ENCODE measurements around the gene CENATAC.
A peak's percentile ranks its signal among the peaks of the same experiment; 100 is the strongest.

CENATAC gene

GRCh38 chr11:119047205-119047604 is 49.3 kb downstream of the CENATAC start:
- Histone ChIP-seq H3K4me3 (no peak overlapping the region), H3K27ac (no peak overlapping the region)
- TF ChIP-seq, protein P1, sequence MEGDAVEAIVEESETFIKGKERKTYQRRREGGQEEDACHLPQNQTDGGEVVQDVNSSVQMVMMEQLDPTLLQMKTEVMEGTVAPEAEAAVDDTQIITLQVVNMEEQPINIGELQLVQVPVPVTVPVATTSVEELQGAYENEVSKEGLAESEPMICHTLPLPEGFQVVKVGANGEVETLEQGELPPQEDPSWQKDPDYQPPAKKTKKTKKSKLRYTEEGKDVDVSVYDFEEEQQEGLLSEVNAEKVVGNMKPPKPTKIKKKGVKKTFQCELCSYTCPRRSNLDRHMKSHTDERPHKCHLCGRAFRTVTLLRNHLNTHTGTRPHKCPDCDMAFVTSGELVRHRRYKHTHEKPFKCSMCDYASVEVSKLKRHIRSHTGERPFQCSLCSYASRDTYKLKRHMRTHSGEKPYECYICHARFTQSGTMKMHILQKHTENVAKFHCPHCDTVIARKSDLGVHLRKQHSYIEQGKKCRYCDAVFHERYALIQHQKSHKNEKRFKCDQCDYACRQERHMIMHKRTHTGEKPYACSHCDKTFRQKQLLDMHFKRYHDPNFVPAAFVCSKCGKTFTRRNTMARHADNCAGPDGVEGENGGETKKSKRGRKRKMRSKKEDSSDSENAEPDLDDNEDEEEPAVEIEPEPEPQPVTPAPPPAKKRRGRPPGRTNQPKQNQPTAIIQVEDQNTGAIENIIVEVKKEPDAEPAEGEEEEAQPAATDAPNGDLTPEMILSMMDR (IDR thresholded peaks at IDR 0.05) = no peak
- DNase-seq (ENCODE audit: low spot score) = no peak

DNA sequence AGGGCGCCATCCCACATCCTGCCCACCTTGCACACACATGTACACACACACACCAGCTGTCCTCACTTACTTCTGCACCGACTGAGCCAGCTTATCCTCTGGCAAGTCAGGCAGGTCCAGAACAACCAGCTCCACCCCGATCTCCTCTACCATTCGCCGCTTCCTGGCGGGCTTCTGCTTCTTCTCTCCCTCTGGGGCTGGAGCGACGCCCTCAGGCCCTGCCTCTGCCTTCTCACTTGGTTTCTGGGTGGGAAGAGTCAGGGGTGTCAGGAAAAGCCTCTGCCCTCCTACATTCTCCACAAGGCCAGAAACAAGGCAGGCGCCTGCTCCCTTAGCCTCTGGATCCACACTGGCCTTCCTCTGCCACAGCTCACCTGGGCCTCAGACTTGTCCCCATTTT is 50.7 kb downstream of the CENATAC start:
- no peak for DNase-seq (ENCODE audit: low spot score)
- TF ChIP-seq, protein P1 (IDR thresholded peaks at IDR 0.05) = no peak
- H3K27ac ChIP-seq = no peak overlapping the region
- no peak overlapping the region for H3K4me3 ChIP-seq

GRCh38 chr11:119049081-119049480 is 51.1 kb downstream of the CENATAC start:
- H3K4me3 ChIP-seq = no peak overlapping the region
- H3K27ac ChIP-seq = no peak overlapping the region
- DNase-seq (ENCODE audit: low spot score) = no peak
- TF ChIP-seq, protein P1 (IDR thresholded peaks at IDR 0.05) = no peak

GRCh38 chr11:119051440-119052162 is 53.7 kb downstream of the CENATAC start:
- no peak overlapping the region for H3K4me3 ChIP-seq
- TF ChIP-seq, protein P1 (IDR thresholded peaks at IDR 0.05) = no peak
- no peak for DNase-seq (ENCODE audit: low spot score)
- no peak overlapping the region for H3K27ac ChIP-seq

GRCh38 chr11:119052163-119052814 is 54.4 kb downstream of the CENATAC start:
- no peak overlapping the region for H3K27ac ChIP-seq
- no peak overlapping the region for H3K4me3 ChIP-seq
- DNase-seq (ENCODE audit: low spot score) = no peak
- TF ChIP-seq, protein P1 (IDR thresholded peaks at IDR 0.05) = no peak

DNA sequence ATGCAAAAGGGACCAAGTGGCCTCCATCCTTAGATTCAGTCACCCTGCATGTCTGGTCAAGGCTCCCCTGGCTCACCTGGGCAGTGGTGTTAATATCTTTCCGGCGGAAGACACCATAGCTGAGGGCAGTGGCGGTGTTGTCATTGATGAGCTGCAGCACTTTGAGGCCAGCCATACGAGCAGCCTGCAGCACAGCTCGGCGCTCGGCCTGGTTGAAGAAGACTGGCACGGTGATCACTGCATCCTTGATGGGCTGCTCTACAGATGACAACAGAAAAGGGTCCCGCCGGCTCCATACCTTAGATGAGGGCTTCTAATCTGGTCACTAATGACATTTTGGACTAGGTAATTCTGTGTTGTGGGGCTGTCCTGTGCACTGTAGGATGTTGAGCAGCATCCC is 56.5 kb downstream of the CENATAC start:
- no peak for DNase-seq (ENCODE audit: low spot score)
- TF ChIP-seq, protein P1 (IDR thresholded peaks at IDR 0.05) = no peak
- Histone ChIP-seq H3K27ac (no peak overlapping the region), H3K4me3 (no peak overlapping the region)

DNA sequence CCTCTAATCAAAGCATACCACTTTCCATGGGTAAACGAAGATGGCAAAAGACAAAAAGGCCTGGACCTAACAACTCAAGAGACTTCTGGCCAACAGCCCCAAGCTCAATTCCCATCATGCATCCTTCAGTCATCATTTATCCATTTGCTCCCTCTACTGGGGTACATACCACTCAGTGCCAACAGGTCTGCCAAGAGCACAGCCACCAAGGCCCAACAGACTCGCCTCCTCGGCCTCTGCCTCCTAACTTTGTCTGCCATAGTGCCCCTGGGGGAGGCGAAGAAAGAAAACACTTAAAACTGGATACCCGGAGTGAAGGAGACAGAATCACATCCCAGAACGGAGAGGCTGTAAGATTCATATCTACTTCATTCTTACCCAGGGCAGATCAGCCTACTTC is 58.0 kb downstream of the CENATAC start:
- peak overlapping the region; percentile 98 for H3K4me3 ChIP-seq
- peak overlapping the region in 1 of 2 donors; percentile 95 for H3K27ac ChIP-seq
- TF ChIP-seq, protein P1 (IDR thresholded peaks at IDR 0.05) = no peak
- DNase-seq (ENCODE audit: low spot score) = no peak
